Endodermal cell (in vitro differentiated cells): ENCODE data around the gene VSX2. TPM values are rescaled to one million over a fixed set of nuclear protein-coding genes. Genes with fewer than 3 reads are reported as not detected.

Experiments
- DNase-seq: peaks from one replicate; pipeline ENCODE4 v3.0.0-alpha.2; 2017
- H3K27ac ChIP-seq: 2 replicates; pipeline ENCODE4 v1.5.1; 2013; ENCODE audit warnings: mild to moderate bottlenecking, low read depth, low read length, moderate library complexity
- H3K27me3 ChIP-seq: 2 replicates; pipeline ENCODE4 v1.6.1; 2013; ENCODE audit warnings: mild to moderate bottlenecking, low read length, moderate library complexity; ENCODE audit not compliant: insufficient read depth, control insufficient read depth, poor library complexity, severe bottlenecking
- H3K36me3 ChIP-seq: 2 replicates; pipeline ENCODE4 v1.7.0; 2013; ENCODE audit warnings: mild to moderate bottlenecking, low read length, moderate library complexity; ENCODE audit not compliant: control insufficient read depth, insufficient read depth
- H3K4me1 ChIP-seq: one replicate; pipeline ENCODE4 v1.7.0; 2013; ENCODE audit warnings: low read length; ENCODE audit not compliant: control insufficient read depth, insufficient read depth
- H3K4me3 ChIP-seq: 2 replicates; pipeline ENCODE4 v1.5.1; 2013; ENCODE audit warnings: mild to moderate bottlenecking, low read length, moderate library complexity
- H3K9ac ChIP-seq: 2 replicates; pipeline ENCODE4 v1.6.1; 2013; ENCODE audit warnings: mild to moderate bottlenecking, low read length, moderate library complexity; ENCODE audit not compliant: poor library complexity, severe bottlenecking; ENCODE audit errors: extremely low read depth
- H3K9me3 ChIP-seq: 2 replicates; pipeline ENCODE4 v1.6.1; 2013; ENCODE audit warnings: mild to moderate bottlenecking, low read length, moderate library complexity; ENCODE audit not compliant: control insufficient read depth
- H3K27ac Mint-ChIP-seq: 2 replicates; pipeline ENCODE4 v1.8.0; 2020; ENCODE audit warnings: mixed read lengths
- H3K27me3 Mint-ChIP-seq: 2 replicates; pipeline ENCODE4 v1.8.0; 2021; ENCODE audit warnings: mild to moderate bottlenecking, mixed read lengths; ENCODE audit not compliant: insufficient read depth
- H3K36me3 Mint-ChIP-seq: 2 replicates; pipeline ENCODE4 v1.8.0; 2020; ENCODE audit warnings: low read depth, mixed read lengths
- H3K4me1 Mint-ChIP-seq: 2 replicates; pipeline ENCODE4 v1.8.0; 2020; ENCODE audit warnings: mixed read lengths
- H3K4me3 Mint-ChIP-seq: 2 replicates; pipeline ENCODE4 v1.8.0; 2020; ENCODE audit warnings: mild to moderate bottlenecking, moderate library complexity, mixed read lengths
- H3K9me3 Mint-ChIP-seq: 2 replicates; pipeline ENCODE4 v1.8.0; 2020; ENCODE audit warnings: mild to moderate bottlenecking, mixed read lengths
- CTCF ChIP-seq: fragments of 200-600 bp; sonication (generic); conservative IDR thresholded peaks from 2 replicates; pipeline ENCODE4 v1.5.0; 2021; ENCODE audit warnings: antibody characterized with exemption, mild to moderate bottlenecking
- WGBS, 2 experiments: methylation state at CpG; one replicate each; pipeline versions ENCODE4 v1.1.5 to v1.1.7; 2013; ENCODE audit warnings: missing lambda C conversion rate in 2 of 2, mixed read lengths in 1 of 2; ENCODE audit not compliant: insufficient coverage in 1 of 2, insufficient read length in 1 of 2; 5-methylcytosine and 5-hydroxymethylcytosine counted together
- total RNA-seq, 2 donors: library from RNA; stranded (reverse); fragmentation: NEBNext Ultra II Directional in 1 of 2; extraction: Animal tissue kit (Norgen Biotek cat#: 25700) in 1 of 2; gene quantifications; 2 replicates in 1 of 2; 3 replicates in 1 of 2; pipeline ENCODE4 v1.2.1, GENCODE V29; 2021

VSX2 gene
- total RNA-seq, 2 donors from 2014 or later, result not detected

GRCh38 chr14:74297986-74298385 is 58.7 kb downstream of the VSX2 start:
- H3K4me1 ChIP-seq, result peaks cover under 1% of the 10 kb centered on the region
- H3K27me3 Mint-ChIP-seq, result no peaks in the 10 kb centered on the region
- TF ChIP-seq CTCF, result no peak
- H3K9me3 ChIP-seq, result no peaks in the 10 kb centered on the region
- H3K4me1 Mint-ChIP-seq, result peaks cover 33% of the 10 kb centered on the region
- H3K36me3 ChIP-seq, result peaks cover 66% of the 10 kb centered on the region
- H3K27me3 ChIP-seq, result no peaks in the 10 kb centered on the region
- no peak overlapping the region for H3K27ac ChIP-seq
- H3K4me3 Mint-ChIP-seq, result no peak overlapping the region
- H3K4me3 ChIP-seq, result no peak overlapping the region
- no peaks in the 10 kb centered on the region for H3K9me3 Mint-ChIP-seq
- no peak for DNase-seq
- no peak overlapping the region for H3K27ac Mint-ChIP-seq
- 85 to 94% methylated on average over 10 of the region's 10 CpGs for WGBS, 2 experiments
- peaks cover 60% of the 10 kb centered on the region for H3K36me3 Mint-ChIP-seq
- no peak overlapping the region for H3K9ac ChIP-seq

- no peak for TF ChIP-seq CTCF
- 72 to 75% methylated on average over 8 to 10 of the region's 10 CpGs for WGBS, 2 experiments
- H3K27me3 ChIP-seq, result no peaks in the 10 kb centered on the region
- H3K9ac ChIP-seq, result peak overlapping the region; percentile 8
- Mint-ChIP-seq H3K27me3 (no peaks in the 10 kb centered on the region), H3K36me3 (peaks cover 57% of the 10 kb centered on the region), H3K27ac (peak overlapping the region; percentile 84), H3K4me3 (peak overlapping the region; percentile 25), H3K9me3 (no peaks in the 10 kb centered on the region), H3K4me1 (peaks cover 33% of the 10 kb centered on the region)
- peaks cover 56% of the 10 kb centered on the region for H3K36me3 ChIP-seq
- H3K9me3 ChIP-seq, result no peaks in the 10 kb centered on the region
- H3K27ac ChIP-seq, result no peak overlapping the region
- H3K4me3 ChIP-seq, result peak overlapping the region; percentile 47
- DNase-seq, result peak; percentile 88
- no peaks in the 10 kb centered on the region for H3K4me1 ChIP-seq
These were observed 59.9 kb downstream of the VSX2 start for GRCh38 chr14:74299061-74299545.

GRCh38 chr14:74301594-74302151 is 62.4 kb downstream of the VSX2 start:
- H3K9me3 Mint-ChIP-seq, result no peaks in the 10 kb centered on the region
- Histone ChIP-seq H3K27me3 (no peaks in the 10 kb centered on the region), H3K36me3 (peaks cover 35% of the 10 kb centered on the region), H3K4me1 (no peaks in the 10 kb centered on the region), H3K27ac (no peak overlapping the region), H3K4me3 (peak overlapping the region; percentile 100), H3K9ac (peak overlapping the region; percentile 82), H3K9me3 (no peaks in the 10 kb centered on the region)
- H3K4me1 Mint-ChIP-seq, result peaks cover 19% of the 10 kb centered on the region
- no peak for TF ChIP-seq CTCF
- peaks cover 34% of the 10 kb centered on the region for H3K36me3 Mint-ChIP-seq
- WGBS, 2 experiments, result 28 to 31% methylated on average over 16 to 21 of the region's 22 CpGs
- peak overlapping the region; percentile 87 for H3K4me3 Mint-ChIP-seq
- peaks cover 6% of the 10 kb centered on the region for H3K27me3 Mint-ChIP-seq
- H3K27ac Mint-ChIP-seq, result peak overlapping the region; percentile 86
- DNase-seq, result no peak
